ENCODE results near the gene ACAA1.

The ACAA1 gene

DNA sequence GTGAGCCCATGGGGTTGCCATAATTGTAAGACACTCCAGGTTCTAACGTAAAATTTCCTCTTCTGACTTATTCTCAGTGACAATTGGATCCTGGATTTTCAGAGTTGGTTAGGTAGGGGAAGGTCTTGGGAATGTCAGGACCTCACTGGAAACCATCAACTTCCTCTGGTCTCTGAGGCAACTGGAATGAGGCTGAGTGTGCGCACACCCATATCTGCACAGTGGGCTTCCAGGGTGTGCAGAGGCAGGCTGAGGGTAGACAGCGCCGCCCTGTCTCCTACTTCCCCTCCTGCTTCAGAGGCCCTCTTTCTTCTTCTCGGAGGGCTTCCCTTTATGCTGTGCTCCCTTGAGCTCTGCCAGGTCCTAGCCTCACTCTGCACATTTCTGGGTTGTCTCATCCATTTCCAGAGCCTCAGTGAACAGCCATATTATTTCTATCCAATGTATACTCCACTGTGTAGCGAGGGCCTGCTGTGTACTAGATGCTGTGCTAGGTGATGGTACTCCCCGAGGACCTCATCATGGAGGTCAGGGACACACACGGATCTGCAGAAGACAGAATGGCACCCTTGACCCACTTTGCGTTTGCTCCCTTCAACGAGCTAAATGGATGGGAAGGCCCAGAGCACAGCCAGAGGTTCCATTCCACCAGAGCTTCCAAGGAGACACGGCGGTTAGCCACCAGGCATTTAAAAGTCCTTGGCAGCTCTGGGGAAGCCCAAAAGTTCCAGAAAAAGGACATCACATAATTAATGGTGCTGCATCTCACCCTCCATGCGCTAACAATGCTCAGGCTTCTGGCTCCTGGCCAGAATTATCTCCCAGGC, 18.3 kb downstream of the ACAA1 start:
- no peaks in the 10 kb centered on the region for H3K27me3 Mint-ChIP-seq
- DNase-seq (ENCODE audit: low spot score in 2 of 2) (no peak), ATAC-seq (replicated peaks; ENCODE audit: extremely low read depth, poor library complexity, severe bottlenecking) (no peak)
- peaks cover 26% of the 10 kb centered on the region for H3K4me1 Mint-ChIP-seq
- H3K27ac Mint-ChIP-seq (ENCODE audit: low read depth): peak overlapping the region; percentile 13
- peaks cover 13% of the 10 kb centered on the region for H3K36me3 Mint-ChIP-seq (ENCODE audit: insufficient read depth)
- H3K9me3 Mint-ChIP-seq: no peaks in the 10 kb centered on the region
- H3K4me3 Mint-ChIP-seq: no peak overlapping the region

DNA sequence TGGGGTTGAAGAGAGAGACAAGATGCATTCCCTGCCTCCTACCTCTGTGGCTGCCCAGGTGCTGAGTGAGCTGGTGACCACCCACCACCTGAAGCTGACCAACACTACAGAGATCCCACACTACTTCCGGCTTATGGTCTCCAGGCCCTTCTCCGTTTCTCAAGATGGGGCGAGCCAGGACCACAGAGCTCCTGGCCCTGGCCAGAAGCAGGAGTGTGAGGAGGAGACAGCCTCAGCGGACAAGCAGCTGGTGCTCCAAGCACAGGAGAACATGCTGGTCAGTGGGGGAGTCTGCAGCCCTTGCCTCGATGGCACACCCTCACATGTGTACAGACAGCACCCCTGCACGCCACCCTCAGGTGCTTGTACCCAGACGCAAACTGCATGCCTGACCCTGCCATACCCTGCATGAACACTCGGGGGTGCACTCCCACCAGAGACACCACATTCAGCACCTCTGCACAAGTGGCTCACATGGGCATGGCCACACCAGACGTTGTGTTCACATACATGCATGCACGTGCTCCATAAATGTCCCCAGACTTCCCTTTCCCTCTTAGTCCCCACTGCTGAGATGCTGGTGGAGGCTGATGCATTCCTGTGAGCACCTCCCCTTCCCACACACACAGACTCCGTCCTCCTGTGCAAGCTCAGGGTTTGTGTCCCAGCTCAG, 19.0 kb downstream of the ACAA1 start:
- H3K4me1 Mint-ChIP-seq: peaks cover 26% of the 10 kb centered on the region
- peaks cover 7% of the 10 kb centered on the region for H3K36me3 Mint-ChIP-seq (ENCODE audit: insufficient read depth)
- no peaks in the 10 kb centered on the region for H3K27me3 Mint-ChIP-seq
- H3K4me3 Mint-ChIP-seq: no peak overlapping the region
- ATAC-seq (replicated peaks; ENCODE audit: extremely low read depth, poor library complexity, severe bottlenecking): peak; percentile 89
- peak; percentile 65 to 68 for DNase-seq (ENCODE audit: low spot score in 2 of 2)
- peak overlapping the region; percentile 13 for H3K27ac Mint-ChIP-seq (ENCODE audit: low read depth)
- H3K9me3 Mint-ChIP-seq: no peaks in the 10 kb centered on the region

DNA sequence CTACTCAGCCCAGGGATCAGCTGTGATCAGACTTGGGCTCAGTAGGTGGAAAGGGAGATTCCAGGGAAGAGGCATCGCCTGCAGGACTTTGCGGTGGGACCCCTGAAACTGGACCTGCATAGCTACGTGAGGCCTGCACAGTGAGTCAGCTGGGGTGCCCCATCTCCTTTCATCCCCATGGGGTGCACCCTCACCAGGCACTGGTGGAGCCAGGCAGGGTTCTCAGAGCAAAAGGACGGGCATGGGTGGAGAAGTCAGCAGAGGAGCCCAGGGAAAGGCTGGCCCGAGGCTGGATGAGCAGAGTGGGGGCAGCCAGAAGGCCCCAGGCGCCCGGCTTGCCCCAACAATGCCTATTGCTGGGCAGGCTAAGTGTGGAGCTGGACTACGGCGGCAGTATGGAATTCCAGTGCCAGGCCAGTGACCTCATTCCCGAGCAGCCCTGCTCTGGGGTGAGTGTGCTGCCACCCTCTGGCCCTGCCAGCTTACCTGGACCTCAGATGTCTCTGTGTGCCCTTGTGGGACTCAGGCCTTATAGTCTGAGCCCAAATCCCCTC, 19.7 kb downstream of the ACAA1 start:
- no peak overlapping the region for H3K27ac Mint-ChIP-seq (ENCODE audit: low read depth)
- no peak overlapping the region for H3K4me3 Mint-ChIP-seq
- ATAC-seq (replicated peaks; ENCODE audit: extremely low read depth, poor library complexity, severe bottlenecking) (no peak), DNase-seq (ENCODE audit: low spot score in 2 of 2) (no peak)
- no peaks in the 10 kb centered on the region for H3K27me3 Mint-ChIP-seq
- peaks cover 26% of the 10 kb centered on the region for H3K4me1 Mint-ChIP-seq
- no peaks in the 10 kb centered on the region for H3K9me3 Mint-ChIP-seq
- peaks cover 4% of the 10 kb centered on the region for H3K36me3 Mint-ChIP-seq (ENCODE audit: insufficient read depth)

DNA sequence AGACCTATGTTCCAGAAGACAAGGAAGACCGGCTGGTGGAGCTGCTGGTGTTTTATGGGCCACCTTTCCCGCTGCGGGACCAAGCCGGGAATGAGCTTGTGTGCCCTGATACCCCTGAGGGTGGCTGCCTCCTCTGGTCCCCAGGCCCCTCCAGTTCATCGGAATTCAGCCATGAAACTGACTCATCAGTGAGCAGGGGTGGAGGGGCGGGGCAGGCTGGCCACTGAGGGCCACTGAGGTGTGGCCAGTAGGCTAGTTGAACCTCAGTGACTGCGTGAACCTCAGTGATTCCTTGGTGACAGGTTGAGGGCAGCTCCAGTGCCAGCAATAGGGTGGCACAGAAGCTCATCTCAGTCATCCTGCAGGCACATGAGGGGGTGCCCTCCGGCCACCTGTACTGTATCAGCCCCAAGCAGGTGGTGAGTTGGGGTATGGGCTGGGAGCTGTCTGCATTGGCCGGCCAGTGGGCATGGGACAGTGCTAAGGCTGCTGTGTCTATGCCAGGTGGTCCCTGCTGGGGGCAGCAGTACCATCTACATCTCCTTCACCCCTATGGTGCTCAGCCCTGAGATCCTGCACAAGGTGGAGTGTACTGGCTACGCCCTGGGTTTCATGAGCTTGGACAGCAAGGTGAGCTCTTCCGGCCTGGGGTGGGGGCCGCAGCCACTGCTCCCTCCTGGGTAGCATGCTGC, 20.3 kb downstream of the ACAA1 start:
- Mint-ChIP-seq H3K36me3 (ENCODE audit: insufficient read depth) (peaks cover 1% of the 10 kb centered on the region), H3K27me3 (no peaks in the 10 kb centered on the region), H3K27ac (ENCODE audit: low read depth) (no peak overlapping the region), H3K9me3 (no peaks in the 10 kb centered on the region), H3K4me1 (peaks cover 26% of the 10 kb centered on the region), H3K4me3 (no peak overlapping the region)
- DNase-seq (ENCODE audit: low spot score in 2 of 2) (no peak), ATAC-seq (replicated peaks; ENCODE audit: extremely low read depth, poor library complexity, severe bottlenecking) (no peak)

DNA sequence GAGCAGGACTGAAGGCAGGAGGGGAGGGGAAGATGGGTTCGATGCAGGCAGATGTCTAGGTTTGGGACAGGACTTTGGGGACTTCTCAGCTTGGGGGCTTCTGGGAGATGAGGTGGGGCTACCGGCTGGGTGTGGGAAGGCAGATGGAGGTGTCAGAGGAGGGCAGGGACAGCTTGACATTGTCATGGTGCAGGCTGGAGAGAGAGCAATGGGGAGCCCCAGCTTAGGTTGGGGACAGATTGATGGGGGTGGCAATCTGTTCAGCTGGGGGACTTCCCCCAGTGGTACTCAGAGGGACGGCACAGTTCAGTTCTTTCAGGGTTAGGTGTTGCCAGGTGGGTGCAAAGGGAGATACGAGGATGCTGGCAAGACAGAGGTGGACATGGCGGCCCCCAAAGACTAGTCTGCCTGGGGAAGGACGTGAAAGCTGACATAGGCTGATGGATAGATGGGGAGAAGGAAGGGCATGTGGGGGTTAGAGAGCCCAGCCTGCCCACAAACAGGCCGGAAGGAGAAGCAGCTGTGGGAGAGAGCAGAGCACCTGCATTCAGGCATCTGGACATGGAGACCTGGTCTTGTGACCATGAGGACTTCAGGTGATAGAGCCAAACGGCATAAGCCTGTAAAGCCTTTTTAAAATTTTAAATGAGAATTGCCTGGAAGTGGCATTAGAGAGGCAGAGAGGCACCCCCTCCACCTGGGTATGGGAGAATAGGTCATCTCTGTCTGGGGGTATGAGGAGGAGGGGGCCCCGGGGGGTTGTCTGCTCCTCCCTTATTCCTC, 21.1 kb downstream of the ACAA1 start:
- ATAC-seq (replicated peaks; ENCODE audit: extremely low read depth, poor library complexity, severe bottlenecking) (no peak), DNase-seq (ENCODE audit: low spot score in 2 of 2) (no peak)
- H3K27me3 Mint-ChIP-seq: no peaks in the 10 kb centered on the region
- peaks cover 1% of the 10 kb centered on the region for H3K36me3 Mint-ChIP-seq (ENCODE audit: insufficient read depth)
- no peak overlapping the region for H3K4me3 Mint-ChIP-seq
- H3K4me1 Mint-ChIP-seq: peaks cover 24% of the 10 kb centered on the region
- peak overlapping the region; percentile 12 for H3K27ac Mint-ChIP-seq (ENCODE audit: low read depth)
- H3K9me3 Mint-ChIP-seq: no peaks in the 10 kb centered on the region

DNA sequence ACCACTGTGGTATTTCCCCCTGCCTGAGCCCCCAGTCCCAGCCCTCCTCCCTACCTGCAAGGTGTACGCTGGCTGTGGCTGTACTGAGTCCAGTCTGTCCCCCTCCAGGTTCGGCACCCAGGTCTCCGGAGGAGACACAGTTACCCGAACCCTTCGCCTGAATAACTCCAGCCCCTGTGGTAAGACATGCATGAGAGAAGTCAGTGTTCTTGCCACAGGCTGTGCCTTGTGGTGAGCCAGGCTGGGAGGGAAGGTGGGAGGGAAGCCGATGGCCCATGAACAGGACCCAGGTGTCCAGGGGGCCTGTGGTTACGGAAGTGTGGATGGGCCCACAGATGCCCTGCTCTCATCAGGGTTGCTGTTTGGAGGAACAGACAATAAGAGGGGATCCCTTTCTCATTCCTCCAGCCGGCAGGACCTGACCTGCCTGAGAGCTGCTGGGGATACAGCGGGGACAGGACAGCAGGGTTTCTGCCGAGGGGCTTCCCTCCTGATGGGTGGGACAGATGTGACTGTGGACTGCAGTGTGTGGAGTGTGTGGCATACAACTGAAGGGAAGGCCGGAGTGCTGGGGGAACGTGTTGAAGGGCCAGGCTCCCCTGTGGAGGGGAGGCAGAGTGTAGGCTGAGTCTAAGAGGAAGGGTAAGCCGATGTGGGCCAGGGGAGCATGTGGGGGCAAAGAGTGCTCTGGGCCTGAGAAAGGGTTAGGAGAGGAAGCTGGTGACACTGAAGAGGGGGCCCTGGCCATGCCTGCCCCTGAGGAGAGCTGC, 21.9 kb downstream of the ACAA1 start:
- DNase-seq (ENCODE audit: low spot score in 2 of 2) (no peak), ATAC-seq (replicated peaks; ENCODE audit: extremely low read depth, poor library complexity, severe bottlenecking) (no peak)
- H3K27me3 Mint-ChIP-seq: no peaks in the 10 kb centered on the region
- H3K9me3 Mint-ChIP-seq: no peaks in the 10 kb centered on the region
- H3K4me1 Mint-ChIP-seq: peaks cover 20% of the 10 kb centered on the region
- no peak overlapping the region for H3K4me3 Mint-ChIP-seq
- H3K27ac Mint-ChIP-seq (ENCODE audit: low read depth): peak overlapping the region; percentile 12
- H3K36me3 Mint-ChIP-seq (ENCODE audit: insufficient read depth): peaks cover 1% of the 10 kb centered on the region

DNA sequence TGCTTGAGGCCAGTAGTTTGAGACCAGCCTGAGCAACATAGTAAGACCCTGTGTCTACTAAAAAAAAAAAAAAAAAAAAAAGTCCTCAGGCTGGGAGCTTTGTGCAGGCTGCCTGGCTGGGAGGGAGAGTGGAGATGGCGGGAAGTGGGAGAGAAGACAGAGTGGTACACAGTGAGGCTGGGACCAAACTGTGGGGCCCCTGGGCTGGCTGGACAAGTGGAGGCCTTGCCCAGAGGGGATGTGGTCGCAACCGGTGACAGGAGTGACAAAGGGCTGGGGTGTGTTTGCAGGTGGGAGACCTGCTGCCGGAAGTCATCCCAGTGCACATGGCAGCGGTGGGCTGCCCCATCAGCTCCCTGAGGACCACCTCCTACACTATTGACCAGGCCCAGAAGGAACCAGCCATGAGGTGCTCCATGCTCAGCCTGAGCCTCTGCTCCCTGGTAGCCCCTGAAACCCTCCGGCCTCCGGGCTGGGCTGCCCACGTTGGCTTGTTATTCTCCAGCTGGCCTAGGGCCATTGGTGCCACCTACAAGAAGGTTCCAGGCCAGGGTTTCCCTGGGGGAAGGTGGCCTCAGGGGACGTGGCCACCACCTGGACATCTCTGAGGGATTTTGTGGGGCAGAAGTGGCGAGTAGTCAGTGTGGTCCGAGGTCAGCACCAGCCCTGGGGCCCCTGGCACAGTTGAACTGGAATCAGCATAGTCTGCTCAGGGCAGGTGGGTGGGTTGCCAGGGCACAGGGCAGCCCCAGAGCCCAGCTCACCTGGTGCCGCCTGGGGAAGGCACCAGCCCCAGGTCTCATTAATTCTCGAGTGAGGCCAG, 22.7 kb downstream of the ACAA1 start:
- no peaks in the 10 kb centered on the region for H3K27me3 Mint-ChIP-seq
- no peak for DNase-seq (ENCODE audit: low spot score in 2 of 2)
- ATAC-seq (replicated peaks; ENCODE audit: extremely low read depth, poor library complexity, severe bottlenecking): no peak
- peaks cover 1% of the 10 kb centered on the region for H3K36me3 Mint-ChIP-seq (ENCODE audit: insufficient read depth)
- peaks cover 20% of the 10 kb centered on the region for H3K4me1 Mint-ChIP-seq
- no peaks in the 10 kb centered on the region for H3K9me3 Mint-ChIP-seq
- H3K4me3 Mint-ChIP-seq: no peak overlapping the region
- H3K27ac Mint-ChIP-seq (ENCODE audit: low read depth): no peak overlapping the region

DNA sequence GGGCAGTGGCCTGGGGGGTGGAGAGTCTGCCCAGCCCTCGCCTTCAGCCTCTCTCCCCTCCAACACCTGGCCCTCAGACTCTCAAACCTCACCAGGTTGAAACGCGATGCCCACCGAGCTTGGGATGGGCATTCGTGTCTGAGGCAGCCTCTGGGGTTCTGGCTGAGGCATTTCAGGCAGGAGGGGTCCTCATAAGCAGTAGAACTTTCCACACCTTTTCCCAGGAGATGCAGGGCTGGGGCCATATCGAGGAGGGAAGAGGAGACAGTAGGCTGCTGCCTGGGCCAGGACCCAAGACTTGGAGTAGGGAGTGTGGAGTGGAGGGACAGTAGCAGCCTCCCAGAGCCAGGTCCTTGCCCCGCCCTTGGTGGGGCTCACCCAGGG, 24.6 kb downstream of the ACAA1 start:
- no peak overlapping the region for H3K4me3 Mint-ChIP-seq
- H3K36me3 Mint-ChIP-seq (ENCODE audit: insufficient read depth): peaks cover 2% of the 10 kb centered on the region
- ATAC-seq (replicated peaks; ENCODE audit: extremely low read depth, poor library complexity, severe bottlenecking) (no peak), DNase-seq (ENCODE audit: low spot score in 2 of 2) (no peak)
- no peaks in the 10 kb centered on the region for H3K9me3 Mint-ChIP-seq
- H3K27ac Mint-ChIP-seq (ENCODE audit: low read depth): no peak overlapping the region
- H3K27me3 Mint-ChIP-seq: no peaks in the 10 kb centered on the region
- H3K4me1 Mint-ChIP-seq: peaks cover 8% of the 10 kb centered on the region

DNA sequence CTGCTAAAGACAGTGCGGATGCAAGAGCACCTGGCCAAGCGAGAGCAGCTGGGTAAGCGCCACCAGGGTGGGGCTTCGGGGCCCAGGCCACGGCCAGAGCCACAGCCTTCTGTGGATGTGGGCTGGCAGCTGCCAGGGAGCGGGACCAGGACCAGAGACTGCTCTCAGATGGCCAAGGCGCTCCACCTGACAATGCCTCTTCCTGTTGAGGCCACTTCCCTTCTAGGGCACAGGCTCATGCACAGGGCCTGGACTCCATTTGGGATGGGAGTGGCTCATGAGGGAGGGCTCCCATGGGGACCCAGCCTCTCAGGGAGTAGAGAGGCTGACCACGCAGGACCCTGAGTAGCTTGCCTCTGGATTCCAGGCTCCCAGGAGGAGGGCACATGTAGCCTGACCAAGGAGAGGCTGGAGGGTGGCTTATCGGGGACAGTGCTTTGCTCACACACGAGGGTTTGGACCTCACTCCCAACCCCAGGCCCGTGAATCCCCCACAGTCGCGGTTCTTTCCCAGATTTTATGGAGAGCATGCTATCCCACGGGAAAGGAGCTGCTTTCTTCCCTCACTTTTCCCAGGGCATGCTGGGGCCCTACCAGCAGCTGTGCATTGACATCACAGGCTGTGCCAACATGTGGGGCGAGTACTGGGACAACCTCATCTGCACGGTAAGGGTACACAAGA, 25.1 kb downstream of the ACAA1 start:
- Mint-ChIP-seq H3K9me3 (no peaks in the 10 kb centered on the region), H3K27ac (ENCODE audit: low read depth) (no peak overlapping the region)

DNA sequence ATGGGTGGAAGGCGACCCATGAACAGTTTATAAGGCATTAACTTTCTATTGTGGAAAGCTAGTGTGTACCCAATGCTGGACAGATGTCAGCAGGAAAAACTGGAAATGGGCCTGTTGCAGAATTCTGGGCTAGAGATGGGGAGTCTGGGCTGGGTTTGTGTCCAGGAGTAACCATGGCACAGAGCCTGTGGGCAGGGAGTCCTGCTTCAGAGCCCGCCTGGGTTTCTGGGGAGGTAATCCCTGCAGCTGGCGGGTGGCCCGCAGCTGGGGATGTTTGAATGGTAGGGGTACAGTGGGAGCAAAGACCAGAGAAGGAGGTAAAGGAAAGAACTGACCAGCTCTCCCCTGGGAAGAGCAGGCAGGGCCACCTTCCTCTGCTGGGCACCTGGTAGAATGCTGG, 25.7 kb downstream of the ACAA1 start:
- Mint-ChIP-seq H3K4me3 (no peak overlapping the region), H3K27ac (ENCODE audit: low read depth) (no peak overlapping the region), H3K27me3 (no peaks in the 10 kb centered on the region), H3K36me3 (ENCODE audit: insufficient read depth) (peaks cover 2% of the 10 kb centered on the region), H3K4me1 (peaks cover 8% of the 10 kb centered on the region), H3K9me3 (no peaks in the 10 kb centered on the region)
- no peak for DNase-seq (ENCODE audit: low spot score in 2 of 2)
- no peak for ATAC-seq (replicated peaks; ENCODE audit: extremely low read depth, poor library complexity, severe bottlenecking)

More for the DNA sequence above, 25.1 kb downstream of the ACAA1 start:
- no peak for ATAC-seq (replicated peaks; ENCODE audit: extremely low read depth, poor library complexity, severe bottlenecking)
- H3K4me3 Mint-ChIP-seq: no peak overlapping the region
- H3K27me3 Mint-ChIP-seq: no peaks in the 10 kb centered on the region
- DNase-seq (ENCODE audit: low spot score in 2 of 2): no peak
- peaks cover 2% of the 10 kb centered on the region for H3K36me3 Mint-ChIP-seq (ENCODE audit: insufficient read depth)
- peaks cover 8% of the 10 kb centered on the region for H3K4me1 Mint-ChIP-seq

All from central memory CD8-positive, alpha-beta T cell (primary cell).